HG02970 (cell line): ENCODE results near the gene WNT10A.

Source experiments
- ATAC-seq: cut with Tn5 transposase; IDR thresholded peaks from one replicate; pipeline ENCODE4 v1.9.1; 2021; ENCODE audit warnings: mild to moderate bottlenecking, moderate library complexity, moderate number of reproducible peaks; ENCODE audit not compliant: unreplicated experiment, low FRiP score

The WNT10A gene

GRCh38 chr2:218856896-218857243 lies 23.8 kb upstream of the WNT10A start:
- ATAC-seq, result no peak

- no peak for ATAC-seq
These were observed 23.1 kb upstream of the WNT10A start for GRCh38 chr2:218857371-218858137.

GRCh38 chr2:218858138-218858445 lies 22.6 kb upstream of the WNT10A start:
- ATAC-seq, result no peak

GRCh38 chr2:218858671-218859555 lies 21.7 kb upstream of the WNT10A start:
- no peak for ATAC-seq

- no peak for ATAC-seq
These were observed 21.1 kb upstream of the WNT10A start, which contains the start of gene WNT6 for GRCh38 chr2:218859556-218859987. WNT6 (plus strand) TSS chr2:218859805; CDS start chr2:218860038, 233 bp downstream.

- no peak for ATAC-seq
These were observed 20.4 kb upstream of the WNT10A start for GRCh38 chr2:218859988-218860831.

GRCh38 chr2:218860950-218861381 lies 19.7 kb upstream of the WNT10A start:
- ATAC-seq, result no peak

GRCh38 chr2:218861645-218862318 lies 18.9 kb upstream of the WNT10A start:
- ATAC-seq, result no peak

GRCh38 chr2:218863021-218863520 lies 17.6 kb upstream of the WNT10A start:
- no peak for ATAC-seq

GRCh38 chr2:218865396-218865795 lies 15.3 kb upstream of the WNT10A start:
- ATAC-seq, result no peak

- ATAC-seq, result no peak
These were observed 14.7 kb upstream of the WNT10A start for GRCh38 chr2:218865999-218866398.

- no peak for ATAC-seq
These were observed 12.8 kb upstream of the WNT10A start for GRCh38 chr2:218867900-218868299.

- no peak for ATAC-seq
These were observed 11.6 kb upstream of the WNT10A start for GRCh38 chr2:218869064-218869463.

- ATAC-seq, result no peak
These were observed 9.7 kb upstream of the WNT10A start for GRCh38 chr2:218870984-218871344.

- no peak for ATAC-seq
These were observed 9.0 kb upstream of the WNT10A start for GRCh38 chr2:218871345-218872302.

- ATAC-seq, result no peak
These were observed 7.8 kb upstream of the WNT10A start for GRCh38 chr2:218872645-218873358.

- no peak for ATAC-seq
These were observed 7.1 kb upstream of the WNT10A start for GRCh38 chr2:218873359-218874194.
